K562 (cell line): ENCODE data around the gene C18orf63. TPM values are rescaled to one million over a fixed set of nuclear protein-coding genes. Genes with fewer than 3 reads are reported as not detected.
A peak's percentile ranks its signal among the peaks of the same experiment; 100 is the strongest.

Experiments
- ATAC-seq: fragments of 200-7000 bp; cut with Tn5 transposase; 3 replicates; pipeline ENCODE4 v1.9.1; 2020; ENCODE audit warnings: moderate library complexity
- BruUV-seq: library from RNA; stranded (reverse); fragments of 400-500 nt; replicated peaks from 2 replicates; lab custom pipeline; 2021; lab: Mats Ljungman, UMichigan
- CTCF ChIA-PET: fragments of 300-600 bp; formaldehyde crosslinking; extraction: SDS; loops from one replicate; lab custom pipeline; 2021; ENCODE audit warnings: low intra/inter-chr PET ratio; lab: Yijun Ruan, JAX
- POLR2A ChIA-PET: fragments of 300-600, 350-650 bp; sonication (Branson Sonifier 250); formaldehyde crosslinking; extraction: SDS; loops from one replicate; lab custom pipeline; 2021; ENCODE audit warnings: antibody characterized with exemption, inconsistent platforms; lab: Yijun Ruan, JAX
- DNase-seq, 4 experiments: peaks; one replicate each; pipeline versions ENCODE4 v3.0.0 to v3.0.0-alpha.2; 2011 to 2018; ENCODE audit warnings: low spot score in 3 of 4, mixed read lengths in 3 of 4; ENCODE audit errors: extremely low read depth in 1 of 4
- FAIRE-seq: peaks from 2 replicates; lab custom pipeline; 2011; peaks lifted over from hg19 to GRCh38; lab: Jason Lieb, UNC
- H2AFZ ChIP-seq: 2 replicates; pipeline ENCODE4 v1.6.0; 2011; ENCODE audit warnings: low read depth, low read length, control low read depth, inconsistent platforms
- H3K27ac ChIP-seq: fragments of 200-600 bp; 3 replicates; pipeline ENCODE4 v1.8.0; 2011; ENCODE audit warnings: low read depth, mild to moderate bottlenecking, control low read depth, inconsistent platforms, low read length, moderate library complexity, mixed read lengths; ENCODE audit errors: extremely low read depth
- H3K27me3 ChIP-seq, 2 experiments: fragments of 300-600 bp in 1 of 2; 2 replicates in 1 of 2; 3 replicates in 1 of 2; pipeline versions ENCODE4 v1.6.0 to v1.8.0; 2011; ENCODE audit warnings: inconsistent platforms in 2 of 2, low read length in 2 of 2, mild to moderate bottlenecking in 1 of 2, mixed read lengths in 1 of 2, moderate library complexity in 1 of 2; ENCODE audit not compliant: control insufficient read depth in 2 of 2, insufficient read depth in 2 of 2
- H3K36me3 ChIP-seq: fragments of 300-600 bp; 3 replicates; pipeline ENCODE4 v1.8.0; 2011; ENCODE audit warnings: mild to moderate bottlenecking, low read length, inconsistent platforms; ENCODE audit not compliant: control insufficient read depth, insufficient read depth
- H3K4me1 ChIP-seq, 2 experiments: fragments of 200-600 bp in 1 of 2; replicated peaks in 1 of 2; 2 replicates in 1 of 2; 3 replicates in 1 of 2; pipeline versions ENCODE4 v1.5.1 to v1.8.0; 2011; ENCODE audit warnings: inconsistent platforms in 2 of 2, low read length in 2 of 2, mild to moderate bottlenecking in 1 of 2, mixed read lengths in 1 of 2, moderate library complexity in 1 of 2; ENCODE audit not compliant: control insufficient read depth in 2 of 2, insufficient read depth in 2 of 2
- H3K4me2 ChIP-seq: 2 replicates; pipeline ENCODE4 v1.6.1; 2011; ENCODE audit warnings: low read length, control low read depth, inconsistent platforms, mixed read lengths; ENCODE audit not compliant: insufficient read depth
- H3K4me3 ChIP-seq: fragments of 200-600 bp; sonication (generic), shearing (Covaris generic); 2 replicates; pipeline ENCODE4 v1.5.1; 2016; ENCODE audit warnings: control low read depth, inconsistent platforms
- H3K79me2 ChIP-seq: fragments of 200-600 bp; 3 replicates; pipeline ENCODE4 v1.8.0; 2011; ENCODE audit warnings: low read length, inconsistent platforms; ENCODE audit not compliant: control insufficient read depth, insufficient read depth
- H3K9ac ChIP-seq, 2 experiments: 2 replicates each; pipeline versions ENCODE4 v1.6.0 to v1.6.1; 2011; ENCODE audit warnings: low read depth in 2 of 2, low read length in 2 of 2, control low read depth in 1 of 2, inconsistent platforms in 1 of 2, mild to moderate bottlenecking in 1 of 2, mixed read lengths in 1 of 2; ENCODE audit not compliant: insufficient read depth in 1 of 2
- H3K9me1 ChIP-seq: one replicate; pipeline ENCODE4 v1.6.0; 2011; ENCODE audit warnings: inconsistent platforms, mild to moderate bottlenecking, low read length, moderate library complexity; ENCODE audit not compliant: control insufficient read depth, insufficient read depth
- H3K9me3 ChIP-seq: replicated peaks from 2 replicates; pipeline ENCODE4 v1.5.1; 2011; ENCODE audit warnings: low read depth, low read length, inconsistent platforms; ENCODE audit not compliant: control insufficient read depth, insufficient read depth
- H4K20me1 ChIP-seq: replicated peaks from 2 replicates; pipeline ENCODE4 v1.6.1; 2011; ENCODE audit warnings: low read length, inconsistent platforms, mixed read lengths; ENCODE audit not compliant: control insufficient read depth, insufficient read depth
- FOSL1 ChIP-seq: fragments of 200-800 bp; sonication (Bioruptor generic); conservative IDR thresholded peaks from 2 replicates; pipeline ENCODE4 v1.6.1; 2016; ENCODE audit warnings: missing genetic modification characterization, missing compliant biosample characterization
- HNRNPLL ChIP-seq: fragments of 200-400 bp; formaldehyde crosslinking; IDR thresholded peaks from 2 replicates; pipeline ENCODE4 v1.6.1; 2017; ENCODE audit warnings: low read length, low read depth, mild to moderate bottlenecking; ENCODE audit not compliant: poor library complexity, severe bottlenecking
- JUN ChIP-seq, 2 experiments: sonication (generic) in 1 of 2; formaldehyde crosslinking in 1 of 2; IDR thresholded peaks; 2 replicates each; pipeline versions ENCODE4 v1.6.1 to v1.8.0; 2012 to 2022; ENCODE audit warnings: borderline replicate concordance in 2 of 2, mild to moderate bottlenecking in 2 of 2, improper control_type of control experiment in 1 of 2, low read depth in 1 of 2, low read length in 1 of 2, missing genetic modification reagents in 1 of 2
- JUND ChIP-seq, 2 experiments: IDR thresholded peaks; 2 replicates in 1 of 2; 3 replicates in 1 of 2; pipeline ENCODE4 v1.6.1; 2011; ENCODE audit warnings: borderline replicate concordance in 2 of 2, low read depth in 2 of 2, low read length in 2 of 2, improper control_type of control experiment in 1 of 2, missing biosample characterization in 1 of 2, missing genetic modification characterization in 1 of 2, missing genetic modification reagents in 1 of 2
- MEIS2 ChIP-seq: fragments of 450-650 bp; IDR thresholded peaks from 2 replicates; pipeline ENCODE4 v1.6.1; 2014; ENCODE audit warnings: mild to moderate bottlenecking; ENCODE audit not compliant: partially characterized antibody
- POLR2H ChIP-seq: IDR thresholded peaks from 2 replicates; pipeline ENCODE4 v1.6.1; 2016; ENCODE audit warnings: missing genetic modification characterization, low read depth, mild to moderate bottlenecking, control low read depth, missing compliant biosample characterization, moderate library complexity
- WGBS: fragments of 100-300 bp; shearing (Covaris generic); methylation state at CpG from one replicate; pipeline ENCODE4 v1.1.6; 2016; ENCODE audit warnings: low coverage, mixed read lengths; ENCODE audit not compliant: insufficient coverage; ENCODE audit errors: missing lambda C conversion rate; 5-methylcytosine and 5-hydroxymethylcytosine counted together
- in situ Hi-C: fragments of 300-500 bp; cut with MboI; formaldehyde crosslinking; loops from 4 replicates; pipeline ENCODE4 v1.15.0; 2018; ENCODE audit warnings: inconsistent platforms, mixed read lengths
- intact Hi-C: fragments of 100-400 bp; cut with micrococcal nuclease; formaldehyde crosslinking; loops from 2 replicates; pipeline ENCODE4 v1.14.2; 2022
- polyA plus RNA-seq, 8 experiments: library from polyadenylated mRNA; depleted of rRNA in 4 of 8; stranded (reverse) in 5 of 8; unstranded in 3 of 8; fragments of >200 nt; fragmentation: Nextera tagmentation in 2 of 8; fragmentation: Illumina TruSeq in 1 of 8; extraction: Ambion mirVana in 2 of 8; extraction: Trizol in 1 of 8; gene quantifications; 2 replicates each; pipeline versions ENCODE4 v1.2.1 to v1.2.3, GENCODE V29; 2011 to 2014; ENCODE audit warnings: inconsistent platforms in 1 of 8, missing spikeins in 1 of 8
- total RNA-seq, 7 experiments: library from RNA; depleted of rRNA in 6 of 7; stranded (reverse); fragments of >200 nt in 6 of 7; fragmentation: Illumina TruSeq in 2 of 7; extraction: Trizol in 2 of 7; gene quantifications; 2 replicates each; pipeline versions ENCODE4 v1.2.1 to v1.2.3, GENCODE V29; 2011 to 2021; ENCODE audit warnings: low replicate concordance in 1 of 7
- TF ChIP-seq, protein P1 (sequence below), 2 experiments: IDR thresholded peaks; 2 replicates each; pipeline ENCODE4 v1.6.1; 2011; ENCODE audit warnings: borderline replicate concordance in 1 of 2, control low read depth in 1 of 2, low read depth in 1 of 2, low read length in 1 of 2, mild to moderate bottlenecking in 1 of 2, mixed read lengths in 1 of 2, moderate library complexity in 1 of 2; ENCODE audit not compliant: insufficient read depth in 1 of 2, insufficient read length in 1 of 2, poor library complexity in 1 of 2, severe bottlenecking in 1 of 2; ENCODE audit errors: extremely low read depth in 1 of 2

The C18orf63 gene
- total and polyA plus RNA-seq, 9 of the 15 experiments (the other 6 are each of a cell fraction or from before 2014, with no cell fraction given) = not detected

- TF ChIP-seq, protein P1, sequence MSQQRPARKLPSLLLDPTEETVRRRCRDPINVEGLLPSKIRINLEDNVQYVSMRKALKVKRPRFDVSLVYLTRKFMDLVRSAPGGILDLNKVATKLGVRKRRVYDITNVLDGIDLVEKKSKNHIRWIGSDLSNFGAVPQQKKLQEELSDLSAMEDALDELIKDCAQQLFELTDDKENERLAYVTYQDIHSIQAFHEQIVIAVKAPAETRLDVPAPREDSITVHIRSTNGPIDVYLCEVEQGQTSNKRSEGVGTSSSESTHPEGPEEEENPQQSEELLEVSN (IDR thresholded peaks at IDR 0.05; ENCODE audit: borderline replicate concordance in 1 of 2, extremely low read depth in 1 of 2, insufficient read depth in 1 of 2, insufficient read length in 1 of 2, low read depth in 1 of 2, low read length in 1 of 2, poor library complexity in 1 of 2, severe bottlenecking in 1 of 2) = peak in 1 of 2 experiments; percentile 77
Measured at GRCh38 chr18:74315464-74316256, at the start of gene C18orf63 (continued).

GRCh38 chr18:74266161-74266560 is 49.5 kb upstream of the C18orf63 start:
- peaks cover 3 to 34% of the 10 kb centered on the region in 2 experiments; a peak in 4 of 5 replicates for H3K4me1 ChIP-seq
- 0 out of 3 replicates have a peak overlapping the region, but pooled peaks have one; percentile 13 for H3K27ac ChIP-seq
- H3K36me3 ChIP-seq = no peaks in the 10 kb centered on the region
- FAIRE-seq (no peak), ATAC-seq (peak; percentile 55; the same call in 2 of the 3 replicates), DNase-seq (no peak)
- H3K4me2 ChIP-seq = no peak overlapping the region
- no peaks in the 10 kb centered on the region for H3K27me3 ChIP-seq
- 17% methylated on average over 9 of the region's 9 CpGs for WGBS
- in situ Hi-C loops = no loop called here
- no peak overlapping the region for H3K9ac ChIP-seq
- no peaks in the 10 kb centered on the region for H3K9me3 ChIP-seq
- no peak overlapping the region for H3K4me3 ChIP-seq
- peak overlapping the region; percentile 75 for H2AFZ ChIP-seq
- H3K9me1 ChIP-seq = no peaks in the 10 kb centered on the region
- no peaks in the 10 kb centered on the region for H3K79me2 ChIP-seq
- POLR2A ChIA-PET = no interaction called here
- intact Hi-C loops = no loop called here
- no TSS peak for BruUV-seq
- no peaks in the 10 kb centered on the region for H4K20me1 ChIP-seq
- TF ChIP-seq JUN (IDR thresholded peaks at IDR 0.05; ENCODE audit: borderline replicate concordance, low read depth, low read length) = peak; percentile 25; the same call in 1 of the 2 replicates
- TF ChIP-seq JUN (CRISPR knock-in tag; IDR thresholded peaks at IDR 0.05; ENCODE audit: borderline replicate concordance) = no peak
- TF ChIP-seq HNRNPLL = peak; percentile 59
- peak; percentile 58 for TF ChIP-seq FOSL1 (tag)
- peak; percentile 19 for TF ChIP-seq MEIS2
- peak; percentile 52; the same call in 1 of the 2 replicates for TF ChIP-seq JUND (IDR thresholded peaks at IDR 0.05; ENCODE audit: borderline replicate concordance, low read depth, low read length)
- TF ChIP-seq JUND (tag; IDR thresholded peaks at IDR 0.05; ENCODE audit: borderline replicate concordance, low read depth, low read length) = peak; percentile 33; the same call in 1 of the 3 replicates
- no peak for TF ChIP-seq POLR2H (tag)
- CTCF ChIA-PET = no interaction called here
